DOHH2 (cell line): ENCODE measurements around the gene MVP.

Experiments
- H3F3A ChIP-seq: fragments of 200-600 bp; sonication (generic), shearing (Covaris generic); 2 replicates; pipeline ENCODE4 v1.6.0; 2016; ENCODE audit warnings: antibody characterized with exemption, mild to moderate bottlenecking; ENCODE audit not compliant: control insufficient read depth, insufficient read depth
- H3K27ac ChIP-seq: fragments of 200-600 bp; sonication (generic); 2 replicates; pipeline ENCODE4 v1.5.1; 2014; ENCODE audit warnings: low read depth, mild to moderate bottlenecking, low read length, moderate library complexity
- H3K27me3 ChIP-seq: fragments of 200-600 bp; sonication (generic); 2 replicates; pipeline ENCODE4 v1.6.1; 2014; ENCODE audit warnings: mild to moderate bottlenecking, low read length, mixed read lengths; ENCODE audit not compliant: control insufficient read depth
- H3K36me3 ChIP-seq: fragments of 200-600 bp; sonication (generic); 2 replicates; pipeline ENCODE4 v1.6.1; 2014; ENCODE audit warnings: mild to moderate bottlenecking, low read length, moderate library complexity, mixed read lengths; ENCODE audit not compliant: control insufficient read depth
- H3K4me1 ChIP-seq: fragments of 200-600 bp; sonication (generic); 2 replicates; pipeline ENCODE4 v1.6.1; 2014; ENCODE audit warnings: mild to moderate bottlenecking, low read length, mixed read lengths; ENCODE audit not compliant: control insufficient read depth
- H3K4me2 ChIP-seq: fragments of 200-600 bp; sonication (generic); 2 replicates; pipeline ENCODE4 v1.6.0; 2014; ENCODE audit warnings: mild to moderate bottlenecking, low read length, moderate library complexity
- H3K4me3 ChIP-seq: fragments of 200-600 bp; sonication (generic); 2 replicates; pipeline ENCODE4 v1.5.1; 2014; ENCODE audit warnings: mild to moderate bottlenecking, low read length, mixed read lengths
- H3K79me2 ChIP-seq: fragments of 200-600 bp; sonication (generic); 2 replicates; pipeline ENCODE4 v1.6.1; 2014; ENCODE audit warnings: mild to moderate bottlenecking, low read length, mixed read lengths; ENCODE audit not compliant: control insufficient read depth
- H3K9me2 ChIP-seq: fragments of 200-600 bp; sonication (generic); replicated peaks from 2 replicates; pipeline ENCODE4 v1.6.1; 2014; ENCODE audit warnings: mild to moderate bottlenecking, low read length, mixed read lengths; ENCODE audit not compliant: control insufficient read depth
- H3K9me3 ChIP-seq: fragments of 200-600 bp; sonication (generic); 2 replicates; pipeline ENCODE4 v1.6.1; 2014; ENCODE audit warnings: antibody characterized with exemption, low read length, mixed read lengths; ENCODE audit not compliant: control insufficient read depth, insufficient read depth
- H4K20me1 ChIP-seq: fragments of 200-600 bp; sonication (generic); 2 replicates; pipeline ENCODE4 v1.6.0; 2014; ENCODE audit warnings: low read depth, mild to moderate bottlenecking, antibody characterized with exemption, low read length, moderate library complexity; ENCODE audit not compliant: control insufficient read depth, insufficient read depth
- EZH2phosphoT487 ChIP-seq: fragments of 200-600 bp; sonication (generic); IDR thresholded peaks from 2 replicates; pipeline ENCODE4 v1.6.1; 2017; ENCODE audit warnings: borderline replicate concordance, mild to moderate bottlenecking, antibody characterized with exemption, low read length, moderate library complexity, mixed read lengths
- TF ChIP-seq, protein P1 (sequence below): fragments of 200-600 bp; sonication (generic); IDR thresholded peaks from one replicate; pipeline ENCODE4 v1.5.1; 2014; ENCODE audit warnings: antibody characterized with exemption, mild to moderate bottlenecking, low read depth, low read length; ENCODE audit not compliant: poor library complexity, severe bottlenecking

The MVP gene

DNA sequence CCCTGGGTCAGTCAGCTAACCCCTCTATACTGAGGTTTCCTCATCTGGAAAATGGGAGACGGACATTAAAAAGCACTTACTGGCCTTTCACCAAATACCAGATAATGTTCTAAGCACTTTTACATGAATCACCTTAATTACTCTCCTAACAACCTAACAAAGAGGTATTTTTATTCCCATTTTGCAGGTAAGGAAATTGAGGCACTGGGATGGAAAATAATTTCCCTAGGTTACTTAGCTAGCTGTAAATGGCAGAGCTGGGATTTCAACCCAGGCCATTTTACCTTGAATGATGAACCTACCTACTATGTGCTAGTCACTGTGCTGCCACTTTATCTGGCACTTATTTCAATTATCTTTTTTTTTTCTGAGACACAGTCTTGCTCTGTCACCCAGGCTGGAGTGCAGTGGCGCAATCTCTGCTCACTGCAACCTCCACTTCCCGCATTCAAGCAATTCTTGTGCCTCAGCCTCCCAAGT is 26.0 kb upstream of the MVP start:
- TF ChIP-seq EZH2phosphoT487, result no peak
- no peaks in the 10 kb centered on the region for H3K9me3 ChIP-seq

DNA sequence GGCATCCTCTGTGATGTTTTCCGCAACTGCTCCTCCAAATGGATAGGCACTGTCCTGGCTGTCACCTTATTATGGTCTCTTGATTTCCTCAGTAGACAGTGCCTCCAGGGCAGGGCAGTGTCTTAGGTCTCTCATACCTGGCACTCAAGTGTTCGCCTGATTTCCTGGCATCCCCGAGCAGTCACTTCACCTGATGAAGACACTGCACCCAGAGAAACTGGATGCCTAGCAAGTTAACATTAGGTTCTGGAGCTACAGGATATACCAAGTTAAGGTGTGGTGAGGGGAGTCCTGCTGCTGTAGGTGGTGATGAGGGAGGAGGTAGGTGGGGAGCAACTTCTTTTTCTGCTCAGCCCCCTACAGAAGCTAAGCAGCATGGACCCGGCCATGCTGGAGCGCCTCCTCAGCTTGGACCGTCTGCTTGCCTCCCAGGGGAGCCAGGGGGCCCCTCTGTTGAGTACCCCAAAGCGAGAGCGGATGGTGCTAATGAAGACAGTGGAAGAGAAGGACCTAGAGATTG is 17.8 kb upstream of the MVP start:
- H3K4me2 ChIP-seq, result no peak overlapping the region
- peak overlapping the region; percentile 87; the same call in 1 of the 2 replicates for H3K27ac ChIP-seq
- no peaks in the 10 kb centered on the region for H3K27me3 ChIP-seq
- peaks cover 24% of the 10 kb centered on the region for H3F3A ChIP-seq
- peaks cover 76% of the 10 kb centered on the region for H3K36me3 ChIP-seq
- H3K79me2 ChIP-seq, result peaks cover 7% of the 10 kb centered on the region
- no peak overlapping the region for H3K4me3 ChIP-seq
- H3K9me3 ChIP-seq, result no peaks in the 10 kb centered on the region
- TF ChIP-seq, protein P1, sequence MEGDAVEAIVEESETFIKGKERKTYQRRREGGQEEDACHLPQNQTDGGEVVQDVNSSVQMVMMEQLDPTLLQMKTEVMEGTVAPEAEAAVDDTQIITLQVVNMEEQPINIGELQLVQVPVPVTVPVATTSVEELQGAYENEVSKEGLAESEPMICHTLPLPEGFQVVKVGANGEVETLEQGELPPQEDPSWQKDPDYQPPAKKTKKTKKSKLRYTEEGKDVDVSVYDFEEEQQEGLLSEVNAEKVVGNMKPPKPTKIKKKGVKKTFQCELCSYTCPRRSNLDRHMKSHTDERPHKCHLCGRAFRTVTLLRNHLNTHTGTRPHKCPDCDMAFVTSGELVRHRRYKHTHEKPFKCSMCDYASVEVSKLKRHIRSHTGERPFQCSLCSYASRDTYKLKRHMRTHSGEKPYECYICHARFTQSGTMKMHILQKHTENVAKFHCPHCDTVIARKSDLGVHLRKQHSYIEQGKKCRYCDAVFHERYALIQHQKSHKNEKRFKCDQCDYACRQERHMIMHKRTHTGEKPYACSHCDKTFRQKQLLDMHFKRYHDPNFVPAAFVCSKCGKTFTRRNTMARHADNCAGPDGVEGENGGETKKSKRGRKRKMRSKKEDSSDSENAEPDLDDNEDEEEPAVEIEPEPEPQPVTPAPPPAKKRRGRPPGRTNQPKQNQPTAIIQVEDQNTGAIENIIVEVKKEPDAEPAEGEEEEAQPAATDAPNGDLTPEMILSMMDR, result no peak
- no peak for TF ChIP-seq EZH2phosphoT487
- H4K20me1 ChIP-seq, result no peaks in the 10 kb centered on the region
- H3K4me1 ChIP-seq, result peaks cover 29% of the 10 kb centered on the region
- H3K9me2 ChIP-seq, result no peaks in the 10 kb centered on the region

More for the DNA sequence above, 26.0 kb upstream of the MVP start:
- no peak overlapping the region for H3K4me3 ChIP-seq
- H3K4me2 ChIP-seq, result 0 out of 2 replicates have a peak overlapping the region, but pooled peaks have one; percentile 87
- H3K9me2 ChIP-seq, result no peaks in the 10 kb centered on the region
- peaks cover 69% of the 10 kb centered on the region for H3K79me2 ChIP-seq
- no peaks in the 10 kb centered on the region for H3F3A ChIP-seq
- peaks cover 31% of the 10 kb centered on the region for H3K4me1 ChIP-seq
- H3K27ac ChIP-seq, result no peak overlapping the region
- H4K20me1 ChIP-seq, result peaks cover 22% of the 10 kb centered on the region; the same call in 1 of the 2 replicates
- H3K36me3 ChIP-seq, result peaks cover 86% of the 10 kb centered on the region
- no peaks in the 10 kb centered on the region for H3K27me3 ChIP-seq

DNA sequence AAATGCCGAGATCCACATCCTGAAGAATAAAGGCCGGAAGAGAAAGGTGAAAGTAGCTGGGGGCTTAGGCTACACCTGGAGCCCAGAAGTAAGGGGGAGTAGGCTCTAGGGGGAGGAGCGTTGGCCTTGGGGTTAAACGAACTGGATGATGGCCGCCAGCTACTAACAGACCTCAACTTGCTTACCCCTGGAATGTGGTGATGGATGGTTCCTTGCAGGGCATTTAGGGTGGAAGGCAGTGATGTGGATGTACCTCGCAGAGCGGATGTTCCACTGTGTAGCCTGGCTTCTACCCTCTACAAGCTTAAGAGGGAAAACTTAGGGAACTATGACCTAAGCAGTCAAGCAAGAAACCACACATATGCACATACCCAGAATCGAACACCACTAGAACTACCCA is 16.2 kb upstream of the MVP start:
- H3K27ac ChIP-seq, result peak overlapping the region; percentile 87

More for the DNA sequence above, 16.2 kb upstream of the MVP start:
- H3K4me2 ChIP-seq, result peak overlapping the region; percentile 84
- H3K9me3 ChIP-seq, result no peaks in the 10 kb centered on the region
- peaks cover 9% of the 10 kb centered on the region for H4K20me1 ChIP-seq
- no peaks in the 10 kb centered on the region for H3K9me2 ChIP-seq
- H3K79me2 ChIP-seq, result peaks cover 22% of the 10 kb centered on the region
- H3K4me3 ChIP-seq, result peak overlapping the region; percentile 76
- no peaks in the 10 kb centered on the region for H3K27me3 ChIP-seq
- peaks cover 39% of the 10 kb centered on the region for H3K4me1 ChIP-seq
- peaks cover 24% of the 10 kb centered on the region for H3F3A ChIP-seq
- TF ChIP-seq EZH2phosphoT487, result no peak
- TF ChIP-seq, protein P1, result no peak
- peaks cover 76% of the 10 kb centered on the region for H3K36me3 ChIP-seq
